SU-DHL-6 (cell line): ENCODE data around the gene BZW2.

ENCODE experiments used
- H2AFZ ChIP-seq: fragments of 200-600 bp; sonication (generic); 2 replicates; pipeline ENCODE4 v1.6.1; 2014; ENCODE audit warnings: low read depth, mild to moderate bottlenecking, moderate library complexity, mixed read lengths, antibody characterized with exemption, low read length; ENCODE audit not compliant: severe bottlenecking
- H3F3A ChIP-seq: fragments of 200-600 bp; shearing (Covaris generic); 2 replicates; pipeline ENCODE4 v1.6.0; 2016; ENCODE audit warnings: antibody characterized with exemption, mild to moderate bottlenecking; ENCODE audit not compliant: insufficient read depth
- H3K27ac ChIP-seq: fragments of 200-600 bp; sonication (generic); 2 replicates; pipeline ENCODE4 v1.5.1; 2016; ENCODE audit warnings: low read depth, mild to moderate bottlenecking, low read length, moderate library complexity, mixed read lengths
- H3K27me3 ChIP-seq: fragments of 200-600 bp; sonication (generic), shearing (Covaris generic); 2 replicates; pipeline ENCODE4 v1.6.0; 2014; ENCODE audit warnings: mild to moderate bottlenecking, low read length
- H3K36me3 ChIP-seq: fragments of 200-600 bp; sonication (generic); 2 replicates; pipeline ENCODE4 v1.6.1; 2014; ENCODE audit warnings: mild to moderate bottlenecking, low read length, mixed read lengths
- H3K4me2 ChIP-seq: fragments of 300-600, 200-600 bp; shearing (Covaris generic), sonication (generic); 2 replicates; pipeline ENCODE4 v1.6.0; 2014; ENCODE audit warnings: low read length, low read depth, mild to moderate bottlenecking; ENCODE audit not compliant: poor library complexity, severe bottlenecking
- H3K4me3 ChIP-seq: fragments of 200-600 bp; sonication (generic); 2 replicates; pipeline ENCODE4 v1.5.1; 2014; ENCODE audit warnings: antibody characterized with exemption, low read length, mild to moderate bottlenecking, mixed read lengths; ENCODE audit not compliant: insufficient read depth, poor library complexity, severe bottlenecking
- H3K79me2 ChIP-seq: fragments of 200-600 bp; sonication (generic); 2 replicates; pipeline ENCODE4 v1.6.1; 2014; ENCODE audit warnings: mild to moderate bottlenecking, low read length, moderate library complexity; ENCODE audit not compliant: insufficient read depth
- H3K9ac ChIP-seq: fragments of 200-600 bp; sonication (generic); 2 replicates; pipeline ENCODE4 v1.7.0; 2014; ENCODE audit warnings: mild to moderate bottlenecking, low read length
- H3K9me2 ChIP-seq: fragments of 200-600 bp; sonication (generic); replicated peaks from 2 replicates; pipeline ENCODE4 v1.6.1; 2014; ENCODE audit warnings: low read length; ENCODE audit not compliant: insufficient read depth
- H3K9me3 ChIP-seq: fragments of 200-600 bp; sonication (generic); 2 replicates; pipeline ENCODE4 v1.6.1; 2014; ENCODE audit warnings: low read length, mixed read lengths; ENCODE audit not compliant: insufficient read depth
- H4K20me1 ChIP-seq: fragments of 200-600 bp; sonication (generic); 2 replicates; pipeline ENCODE4 v1.6.1; 2014; ENCODE audit warnings: low read depth, mild to moderate bottlenecking, antibody characterized with exemption, low read length, moderate library complexity, mixed read lengths
- CTCF ChIP-seq: fragments of 200-600 bp; sonication (generic); IDR thresholded peaks from one replicate; pipeline ENCODE4 v1.5.1; 2017; ENCODE audit warnings: antibody characterized with exemption, mild to moderate bottlenecking, low read length, moderate library complexity; ENCODE audit not compliant: insufficient read depth, poor library complexity, severe bottlenecking
- EZH2phosphoT487 ChIP-seq: fragments of 200-600 bp; sonication (generic), shearing (Covaris generic); conservative IDR thresholded peaks from 2 replicates; pipeline ENCODE4 v1.6.1; 2018; ENCODE audit warnings: mild to moderate bottlenecking, antibody characterized with exemption, low read length, moderate library complexity, mixed read lengths

BZW2 gene

GRCh38 chr7:16755397-16755796, 109.4 kb downstream of the BZW2 start:
- Histone ChIP-seq H3K9ac (no peak overlapping the region), H3K27ac (no peak overlapping the region), H2AFZ (no peak overlapping the region), H3K27me3 (no peaks in the 10 kb centered on the region), H3K9me2 (no peaks in the 10 kb centered on the region), H3F3A (peaks cover 24% of the 10 kb centered on the region), H3K4me2 (peak overlapping the region; percentile 86), H4K20me1 (no peaks in the 10 kb centered on the region), H3K4me3 (no peak overlapping the region), H3K36me3 (no peaks in the 10 kb centered on the region), H3K79me2 (no peaks in the 10 kb centered on the region), H3K9me3 (no peaks in the 10 kb centered on the region)
- TF ChIP-seq EZH2phosphoT487 (no peak), CTCF (no peak)
